Smooth muscle cell (in vitro differentiated cells): Measurements from ENCODE around the gene TMEM98. TPM values are rescaled to one million over a fixed set of nuclear protein-coding genes. Genes with fewer than 3 reads are reported as not detected.

Experiments
- DNase-seq: peaks from one replicate; lab custom pipeline; 2025; ENCODE audit not compliant: unreplicated experiment; lab: John Stamatoyannopoulos, UW
- H2AFZ ChIP-seq: fragments of 200-600 bp; sonication (generic); 2 replicates; pipeline ENCODE4 v1.6.0; 2016; ENCODE audit warnings: antibody characterized with exemption, low read depth, mild to moderate bottlenecking
- H3F3A ChIP-seq: fragments of 200-600 bp; sonication (generic); 2 replicates; pipeline ENCODE4 v1.6.0; 2017; ENCODE audit warnings: antibody characterized with exemption, low read depth
- H3K27ac ChIP-seq: fragments of 200-600 bp; sonication (generic); 2 replicates; pipeline ENCODE4 v1.5.1; 2016; ENCODE audit warnings: low read depth, mild to moderate bottlenecking
- H3K27me3 ChIP-seq: fragments of 200-600 bp; sonication (generic); 2 replicates; pipeline ENCODE4 v1.6.1; 2016; ENCODE audit warnings: low read depth, mild to moderate bottlenecking
- H3K36me3 ChIP-seq: fragments of 200-600 bp; sonication (generic); 2 replicates; pipeline ENCODE4 v1.5.1; 2016; ENCODE audit warnings: low read depth
- H3K4me1 ChIP-seq: fragments of 200-600 bp; sonication (generic); 2 replicates; pipeline ENCODE4 v1.5.1; 2016; ENCODE audit warnings: low read depth
- H3K4me2 ChIP-seq: fragments of 200-600 bp; sonication (generic); 2 replicates; pipeline ENCODE4 v1.6.0; 2016; ENCODE audit warnings: mild to moderate bottlenecking
- H3K4me3 ChIP-seq: fragments of 200-600 bp; sonication (generic); 2 replicates; pipeline ENCODE4 v1.5.1; 2016; ENCODE audit warnings: mild to moderate bottlenecking
- H3K79me2 ChIP-seq: fragments of 200-600 bp; sonication (generic); 2 replicates; pipeline ENCODE4 v1.6.0; 2016; ENCODE audit warnings: low read depth, mild to moderate bottlenecking
- H3K9ac ChIP-seq: fragments of 200-600 bp; sonication (generic); 2 replicates; pipeline ENCODE4 v1.6.0; 2016; ENCODE audit warnings: low read depth
- H3K9me3 ChIP-seq: fragments of 200-600 bp; sonication (generic); replicated peaks from 2 replicates; pipeline ENCODE4 v1.5.1; 2016; ENCODE audit warnings: low read depth
- H4K20me1 ChIP-seq: fragments of 200-600 bp; sonication (generic); 2 replicates; pipeline ENCODE4 v1.6.0; 2016; ENCODE audit warnings: low read depth
- CTCF ChIP-seq: fragments of 200-600 bp; sonication (generic); IDR thresholded peaks from 2 replicates; pipeline ENCODE4 v1.5.1; 2017; ENCODE audit warnings: borderline replicate concordance, mild to moderate bottlenecking, antibody characterized with exemption; ENCODE audit not compliant: insufficient read depth, poor library complexity, severe bottlenecking
- WGBS: methylation state at CpG from one replicate; pipeline ENCODE4 v1.1.7; 2016; ENCODE audit warnings: low lambda C conversion rate; 5-methylcytosine and 5-hydroxymethylcytosine counted together
- polyA plus RNA-seq: library from polyadenylated mRNA; unstranded; fragments of >200 nt; fragmentation: Nextera tagmentation; extraction: Ambion mirVana; gene quantifications from 2 replicates; pipeline ENCODE4 v1.2.1, GENCODE V29; 2016
- total RNA-seq: library from RNA; depleted of rRNA; stranded (reverse); fragments of >200 nt; gene quantifications from 2 replicates; pipeline ENCODE4 v1.2.3, GENCODE V29; 2014

TMEM98 gene
- total and polyA plus RNA-seq, 2 experiments from 2014 or later: 190 to 222 TPM

DNA sequence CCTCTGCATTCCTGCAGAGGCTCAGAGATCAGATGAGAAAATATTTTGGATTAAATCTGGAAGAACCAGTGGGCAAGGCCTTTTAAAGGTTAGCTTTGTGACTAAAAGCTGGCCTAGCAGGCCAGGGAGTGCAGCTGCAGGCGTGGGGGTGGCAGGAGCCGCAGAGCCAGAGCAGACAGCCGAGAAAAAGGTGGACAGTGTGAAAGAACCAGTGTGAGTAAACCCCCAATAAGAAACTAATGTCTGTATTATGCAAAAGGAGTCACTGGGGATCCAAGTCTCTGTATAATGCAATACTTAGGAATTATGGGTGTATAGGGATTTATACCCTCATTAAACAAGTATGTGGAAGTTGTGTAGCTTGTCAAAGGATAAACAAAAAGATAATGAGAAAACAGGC lies 42.3 kb downstream of the TMEM98 start:
- DNase-seq: no peak
- no peak overlapping the region for H3K27ac ChIP-seq
- no peak for TF ChIP-seq CTCF
- WGBS: 82% methylated on average over 3 of the region's 3 CpGs
- H3K4me2 ChIP-seq: no peak overlapping the region
- no peak overlapping the region for H3K4me3 ChIP-seq
- H3K9me3 ChIP-seq: peaks cover 4% of the 10 kb centered on the region
- H3K27me3 ChIP-seq: no peaks in the 10 kb centered on the region
- no peaks in the 10 kb centered on the region for H3K36me3 ChIP-seq
- no peaks in the 10 kb centered on the region for H4K20me1 ChIP-seq
- H3K9ac ChIP-seq: no peak overlapping the region
- H3K79me2 ChIP-seq: no peaks in the 10 kb centered on the region
- no peak overlapping the region for H2AFZ ChIP-seq
- no peaks in the 10 kb centered on the region for H3F3A ChIP-seq
- no peaks in the 10 kb centered on the region for H3K4me1 ChIP-seq

DNA sequence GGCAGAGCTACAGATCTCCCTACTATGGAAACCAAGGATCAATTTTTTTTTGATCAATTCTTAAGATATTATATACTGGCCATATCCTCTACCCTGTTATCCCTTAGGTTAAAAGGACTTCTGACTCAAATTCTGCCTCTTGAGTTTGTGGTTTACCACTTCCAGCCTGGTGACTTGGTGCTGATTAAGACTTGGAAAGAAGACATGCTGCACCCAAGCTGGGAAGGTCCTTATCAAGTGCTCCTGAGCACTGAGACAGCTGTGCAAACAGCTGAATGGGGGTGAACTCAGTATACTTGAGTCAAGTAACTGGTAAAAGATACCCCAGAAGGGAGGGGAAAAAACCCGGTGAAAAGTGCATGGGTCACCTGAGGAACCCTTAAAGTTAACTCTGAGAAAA lies 43.2 kb downstream of the TMEM98 start:
- no peak overlapping the region for H3K4me2 ChIP-seq
- 76% methylated on average over 1 of the region's 1 CpG for WGBS
- no peak overlapping the region for H2AFZ ChIP-seq
- H3K27me3 ChIP-seq: no peaks in the 10 kb centered on the region
- no peak for TF ChIP-seq CTCF
- H4K20me1 ChIP-seq: no peaks in the 10 kb centered on the region
- H3F3A ChIP-seq: no peaks in the 10 kb centered on the region
- H3K4me3 ChIP-seq: no peak overlapping the region
- H3K36me3 ChIP-seq: no peaks in the 10 kb centered on the region
- peaks cover 4% of the 10 kb centered on the region for H3K9me3 ChIP-seq
- no peak overlapping the region for H3K27ac ChIP-seq
- no peaks in the 10 kb centered on the region for H3K79me2 ChIP-seq
- no peak overlapping the region for H3K9ac ChIP-seq
- no peak for DNase-seq
- no peaks in the 10 kb centered on the region for H3K4me1 ChIP-seq

DNA sequence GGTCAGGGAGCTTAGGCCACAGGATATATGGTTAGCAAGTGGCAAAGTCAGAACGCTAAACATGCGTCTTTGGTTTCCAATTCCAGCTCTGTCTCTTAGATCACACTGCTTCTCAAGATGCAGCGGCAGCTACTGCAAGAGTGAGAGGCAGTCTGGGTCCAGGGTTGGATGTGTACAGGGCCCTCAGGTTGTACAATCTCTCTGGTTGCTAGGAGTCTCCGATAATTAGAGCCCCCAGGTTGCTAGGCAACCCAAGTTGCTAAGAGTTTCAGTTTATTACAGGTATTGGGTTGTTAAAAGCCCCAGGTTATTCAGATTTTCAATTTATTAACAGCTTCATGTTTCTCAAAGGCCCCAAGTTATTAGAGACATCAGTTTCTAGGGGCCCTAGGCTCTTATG lies 48.2 kb downstream of the TMEM98 start:
- Histone ChIP-seq H3K4me1 (no peaks in the 10 kb centered on the region), H2AFZ (no peak overlapping the region), H3K9ac (no peak overlapping the region), H3F3A (no peaks in the 10 kb centered on the region), H3K79me2 (no peaks in the 10 kb centered on the region), H3K9me3 (no peaks in the 10 kb centered on the region), H3K27me3 (no peaks in the 10 kb centered on the region), H3K36me3 (no peaks in the 10 kb centered on the region), H3K27ac (no peak overlapping the region), H3K4me3 (no peak overlapping the region), H3K4me2 (no peak overlapping the region), H4K20me1 (no peaks in the 10 kb centered on the region)
- TF ChIP-seq CTCF: no peak
- WGBS: 77% methylated on average over 4 of the region's 4 CpGs
- no peak for DNase-seq

- H3K4me3 ChIP-seq: no peak overlapping the region
Measured at GRCh38 chr17:32976605-32977004, 48.7 kb downstream of the TMEM98 start.

More at GRCh38 chr17:32976605-32977004, 48.7 kb downstream of the TMEM98 start:
- Histone ChIP-seq H3K36me3 (no peaks in the 10 kb centered on the region), H4K20me1 (no peaks in the 10 kb centered on the region), H3K27me3 (no peaks in the 10 kb centered on the region), H3K79me2 (no peaks in the 10 kb centered on the region), H3F3A (no peaks in the 10 kb centered on the region), H3K4me1 (no peaks in the 10 kb centered on the region), H3K4me2 (no peak overlapping the region), H3K9ac (no peak overlapping the region), H3K27ac (no peak overlapping the region), H3K9me3 (no peaks in the 10 kb centered on the region), H2AFZ (no peak overlapping the region)
- no peak for TF ChIP-seq CTCF
- WGBS: 88% methylated on average over 1 of the region's 1 CpG
- no peak for DNase-seq
